ENCODE data around the gene TRMT5. TPM values are rescaled to one million over a fixed set of nuclear protein-coding genes. Genes with fewer than 3 reads are reported as not detected.

Gene TRMT5
- total and polyA plus RNA-seq, 10 donors: 3.3 to 11.4 (median 5.9) TPM

- intact Hi-C loops (cut with DNase I; ENCODE audit: low total_unique reads): no loop called here
- WGBS, 5 donors: 80 to 88% (median 86%) methylated on average over 1 of the region's 1 CpG
Observed at GRCh38 chr14:61019537-61019936, 38.7 kb upstream of the TRMT5 start.

DNA sequence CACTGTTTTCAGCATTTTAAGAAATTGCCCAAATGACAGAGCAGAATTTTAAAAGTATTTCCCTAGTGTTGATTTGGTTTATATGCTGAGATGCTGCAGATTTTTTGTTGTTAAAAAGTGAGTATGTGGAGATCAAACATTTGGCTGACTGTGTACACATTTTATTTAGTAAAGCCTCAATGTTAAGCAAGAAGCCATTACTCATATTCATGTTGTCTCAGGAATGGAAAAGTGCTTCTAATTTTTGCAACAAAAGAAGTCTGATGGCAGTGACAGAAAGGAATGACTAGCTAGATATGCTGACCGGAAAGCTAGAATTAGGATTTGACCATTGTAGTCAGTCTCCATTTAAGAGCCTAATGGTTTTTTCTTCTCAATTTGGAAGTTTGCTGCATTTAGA, 22.7 kb upstream of the TRMT5 start:
- TF ChIP-seq, protein P1, sequence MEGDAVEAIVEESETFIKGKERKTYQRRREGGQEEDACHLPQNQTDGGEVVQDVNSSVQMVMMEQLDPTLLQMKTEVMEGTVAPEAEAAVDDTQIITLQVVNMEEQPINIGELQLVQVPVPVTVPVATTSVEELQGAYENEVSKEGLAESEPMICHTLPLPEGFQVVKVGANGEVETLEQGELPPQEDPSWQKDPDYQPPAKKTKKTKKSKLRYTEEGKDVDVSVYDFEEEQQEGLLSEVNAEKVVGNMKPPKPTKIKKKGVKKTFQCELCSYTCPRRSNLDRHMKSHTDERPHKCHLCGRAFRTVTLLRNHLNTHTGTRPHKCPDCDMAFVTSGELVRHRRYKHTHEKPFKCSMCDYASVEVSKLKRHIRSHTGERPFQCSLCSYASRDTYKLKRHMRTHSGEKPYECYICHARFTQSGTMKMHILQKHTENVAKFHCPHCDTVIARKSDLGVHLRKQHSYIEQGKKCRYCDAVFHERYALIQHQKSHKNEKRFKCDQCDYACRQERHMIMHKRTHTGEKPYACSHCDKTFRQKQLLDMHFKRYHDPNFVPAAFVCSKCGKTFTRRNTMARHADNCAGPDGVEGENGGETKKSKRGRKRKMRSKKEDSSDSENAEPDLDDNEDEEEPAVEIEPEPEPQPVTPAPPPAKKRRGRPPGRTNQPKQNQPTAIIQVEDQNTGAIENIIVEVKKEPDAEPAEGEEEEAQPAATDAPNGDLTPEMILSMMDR (IDR thresholded peaks at IDR 0.05 in 8 of 11, conservative IDR thresholded peaks at IDR 0.05 in 3 of 11): no peak
- no peak for TF ChIP-seq POLR2AphosphoS5 (IDR thresholded peaks at IDR 0.05)
- no peak for TF ChIP-seq POLR2A (IDR thresholded peaks at IDR 0.05)
- WGBS, 5 donors: 94 to 100% (median 100%) methylated on average over 1 of the region's 1 CpG
- peaks cover 0 to 7% (median under 1%) of the 10 kb centered on the region in 8 donors for H3K9me3 ChIP-seq
- peaks cover 0 to 15% (median 1%) of the 10 kb centered on the region in 6 donors for H3K36me3 ChIP-seq
- H3K4me3 ChIP-seq: no peak overlapping the region
- no peak overlapping the region for H3K27ac ChIP-seq
- intact Hi-C loops (cut with DNase I; ENCODE audit: low total_unique reads): no loop called here
- H3K27me3 ChIP-seq (replicated peaks in 1 of 7): no peaks in the 10 kb centered on the region
- no peak for DNase-seq
- no peaks in the 10 kb centered on the region for H3K4me1 ChIP-seq

More at GRCh38 chr14:61019537-61019936, 38.7 kb upstream of the TRMT5 start:
- peaks cover 0 to 6% (median 3%) of the 10 kb centered on the region in 8 donors for H3K9me3 ChIP-seq
- H3K36me3 ChIP-seq: peaks cover 0 to 13% (median 0%) of the 10 kb centered on the region in 6 donors
- H3K4me1 ChIP-seq: no peaks in the 10 kb centered on the region
- TF ChIP-seq POLR2A (IDR thresholded peaks at IDR 0.05) (no peak), POLR2AphosphoS5 (IDR thresholded peaks at IDR 0.05) (no peak)
- TF ChIP-seq, protein P1 (IDR thresholded peaks at IDR 0.05 in 8 of 11, conservative IDR thresholded peaks at IDR 0.05 in 3 of 11): no peak
- H3K4me3 ChIP-seq: no peak overlapping the region
- H3K27me3 ChIP-seq (replicated peaks in 1 of 7): no peaks in the 10 kb centered on the region
- no peak overlapping the region for H3K27ac ChIP-seq
- no peak for DNase-seq

DNA sequence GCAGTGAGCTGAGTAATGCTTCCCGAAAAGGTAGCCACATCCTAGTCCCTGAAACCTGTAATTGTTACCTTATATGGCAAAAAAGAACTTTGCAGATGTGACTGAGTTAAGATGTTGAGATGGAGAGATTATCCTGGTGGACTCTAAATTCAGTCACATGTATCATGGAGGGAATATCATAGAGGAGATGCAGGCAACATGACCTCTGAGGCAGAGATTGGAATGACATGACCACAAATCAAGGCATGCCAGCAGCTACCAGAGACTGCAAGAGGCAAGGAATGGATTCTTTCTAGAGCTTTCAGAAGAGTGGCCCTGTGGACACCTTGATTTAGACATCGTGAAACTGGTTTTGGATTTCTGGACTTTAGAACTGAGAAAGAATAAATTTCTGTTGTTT, 18.7 kb upstream of the TRMT5 start:
- TF ChIP-seq, protein P1 (IDR thresholded peaks at IDR 0.05 in 8 of 11, conservative IDR thresholded peaks at IDR 0.05 in 3 of 11): no peak
- TF ChIP-seq POLR2A (IDR thresholded peaks at IDR 0.05) (no peak), POLR2AphosphoS5 (IDR thresholded peaks at IDR 0.05) (no peak)
- no peak overlapping the region for H3K27ac ChIP-seq
- 89 to 99% (median 95%) methylated on average over 2 of the region's 2 CpGs for WGBS, 5 donors
- H3K36me3 ChIP-seq: peaks cover 0 to 25% (median 2%) of the 10 kb centered on the region in 6 donors
- DNase-seq: no peak
- H3K4me3 ChIP-seq: no peak overlapping the region
- H3K4me1 ChIP-seq: no peaks in the 10 kb centered on the region
- no peaks in the 10 kb centered on the region for H3K27me3 ChIP-seq (replicated peaks in 1 of 7)
- intact Hi-C loops (cut with DNase I; ENCODE audit: low total_unique reads): no loop called here
- peaks cover 0 to 11% (median 4%) of the 10 kb centered on the region in 8 donors for H3K9me3 ChIP-seq

DNA sequence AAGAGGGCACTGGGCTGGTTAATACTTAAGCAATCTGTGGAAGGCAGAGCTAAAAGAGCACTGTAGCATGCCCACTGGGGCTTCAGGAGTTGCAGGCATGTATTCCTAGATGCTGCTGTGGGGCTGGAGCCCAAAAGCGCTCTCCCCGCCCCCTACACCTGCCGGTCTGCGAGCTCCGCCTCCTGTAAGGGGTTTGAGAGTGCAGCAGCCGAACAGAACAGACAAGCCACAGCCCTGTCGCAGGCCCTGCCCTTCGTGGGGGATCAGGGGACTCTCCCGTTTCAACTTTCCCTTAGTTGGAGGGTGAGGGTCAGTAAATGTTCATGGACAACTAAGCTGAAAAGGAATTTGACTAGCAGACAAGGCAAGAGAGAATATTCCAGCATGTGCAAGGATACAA, 17.7 kb upstream of the TRMT5 start:
- intact Hi-C loops (cut with DNase I; ENCODE audit: low total_unique reads): no loop called here
- Histone ChIP-seq H3K27ac (no peak overlapping the region), H3K27me3 (replicated peaks in 1 of 7) (no peaks in the 10 kb centered on the region), H3K36me3 (peaks cover 0 to 30% (median 2%) of the 10 kb centered on the region in 6 donors), H3K4me1 (no peaks in the 10 kb centered on the region), H3K9me3 (peaks cover 0 to 11% (median 4%) of the 10 kb centered on the region in 8 donors), H3K4me3 (no peak overlapping the region)
- 93 to 97% (median 94%) methylated on average over 9 of the region's 9 CpGs for WGBS, 5 donors
- TF ChIP-seq POLR2AphosphoS5 (IDR thresholded peaks at IDR 0.05): no peak
- TF ChIP-seq, protein P1 (IDR thresholded peaks at IDR 0.05 in 8 of 11, conservative IDR thresholded peaks at IDR 0.05 in 3 of 11): no peak
- no peak for TF ChIP-seq POLR2A (IDR thresholded peaks at IDR 0.05)
- DNase-seq: no peak
